Lower leg skin (tissue), 3 donors: ENCODE results near the gene SP4.

Experiments
- CTCF ChIP-seq, 3 donors: fragments of 450-650 bp; IDR thresholded peaks; one replicate each; pipeline ENCODE4 v1.5.1; 2016; ENCODE audit warnings: antibody characterized with exemption in 3 of 3, mild to moderate bottlenecking in 3 of 3, moderate library complexity in 2 of 3
- POLR2A ChIP-seq, 2 donors: fragments of 450-650 bp; IDR thresholded peaks; one replicate each; pipeline ENCODE4 v1.6.1; 2016 to 2017; ENCODE audit warnings: antibody characterized with exemption in 2 of 2, mild to moderate bottlenecking in 1 of 2, moderate library complexity in 1 of 2

DNA sequence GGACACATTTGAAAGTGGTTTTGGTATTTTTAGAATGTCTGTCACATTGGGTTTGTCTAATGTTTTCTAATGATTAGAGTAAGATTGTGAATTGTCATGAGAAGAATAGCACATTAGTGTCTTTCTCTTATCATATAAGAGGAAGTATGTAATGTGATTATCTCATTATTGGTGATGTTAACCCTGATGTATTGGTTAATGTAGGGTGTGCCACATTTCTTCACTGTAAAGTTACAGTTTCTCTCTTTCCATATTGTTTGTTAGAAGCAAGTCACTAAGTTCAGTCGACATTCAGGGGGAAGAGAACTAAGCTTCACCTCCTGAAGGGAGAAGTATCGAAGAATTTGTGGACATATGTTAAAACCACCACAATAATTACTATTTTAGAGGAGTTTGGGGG, 58.6 kb downstream of the SP4 start:
- TF ChIP-seq POLR2A (IDR thresholded peaks at IDR 0.05): no peak
- TF ChIP-seq CTCF (IDR thresholded peaks at IDR 0.05): no peak
